Measurements from ENCODE around the gene PLXNB1. TPM values are rescaled to one million over a fixed set of nuclear protein-coding genes. Genes with fewer than 3 reads are reported as not detected.

Gene PLXNB1
- total RNA-seq, 4 donors from 2014 or later: 150 to 455 (median 312) TPM

- Histone ChIP-seq H3K4me1 (no peaks in the 10 kb centered on the region), H3K4me3 (no peak overlapping the region), H3K27ac (no peak overlapping the region), H3K36me3 (no peaks in the 10 kb centered on the region), H3K27me3 (no peaks in the 10 kb centered on the region), H3K9me3 (no peaks in the 10 kb centered on the region)
- no peak for DNase-seq
- no peak for TF ChIP-seq POLR2A (IDR thresholded peaks at IDR 0.05)
- TF ChIP-seq, protein P1, sequence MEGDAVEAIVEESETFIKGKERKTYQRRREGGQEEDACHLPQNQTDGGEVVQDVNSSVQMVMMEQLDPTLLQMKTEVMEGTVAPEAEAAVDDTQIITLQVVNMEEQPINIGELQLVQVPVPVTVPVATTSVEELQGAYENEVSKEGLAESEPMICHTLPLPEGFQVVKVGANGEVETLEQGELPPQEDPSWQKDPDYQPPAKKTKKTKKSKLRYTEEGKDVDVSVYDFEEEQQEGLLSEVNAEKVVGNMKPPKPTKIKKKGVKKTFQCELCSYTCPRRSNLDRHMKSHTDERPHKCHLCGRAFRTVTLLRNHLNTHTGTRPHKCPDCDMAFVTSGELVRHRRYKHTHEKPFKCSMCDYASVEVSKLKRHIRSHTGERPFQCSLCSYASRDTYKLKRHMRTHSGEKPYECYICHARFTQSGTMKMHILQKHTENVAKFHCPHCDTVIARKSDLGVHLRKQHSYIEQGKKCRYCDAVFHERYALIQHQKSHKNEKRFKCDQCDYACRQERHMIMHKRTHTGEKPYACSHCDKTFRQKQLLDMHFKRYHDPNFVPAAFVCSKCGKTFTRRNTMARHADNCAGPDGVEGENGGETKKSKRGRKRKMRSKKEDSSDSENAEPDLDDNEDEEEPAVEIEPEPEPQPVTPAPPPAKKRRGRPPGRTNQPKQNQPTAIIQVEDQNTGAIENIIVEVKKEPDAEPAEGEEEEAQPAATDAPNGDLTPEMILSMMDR (IDR thresholded peaks at IDR 0.05): no peak
Measured at GRCh38 chr3:48370333-48370713, 59.6 kb downstream of the PLXNB1 start.

DNA sequence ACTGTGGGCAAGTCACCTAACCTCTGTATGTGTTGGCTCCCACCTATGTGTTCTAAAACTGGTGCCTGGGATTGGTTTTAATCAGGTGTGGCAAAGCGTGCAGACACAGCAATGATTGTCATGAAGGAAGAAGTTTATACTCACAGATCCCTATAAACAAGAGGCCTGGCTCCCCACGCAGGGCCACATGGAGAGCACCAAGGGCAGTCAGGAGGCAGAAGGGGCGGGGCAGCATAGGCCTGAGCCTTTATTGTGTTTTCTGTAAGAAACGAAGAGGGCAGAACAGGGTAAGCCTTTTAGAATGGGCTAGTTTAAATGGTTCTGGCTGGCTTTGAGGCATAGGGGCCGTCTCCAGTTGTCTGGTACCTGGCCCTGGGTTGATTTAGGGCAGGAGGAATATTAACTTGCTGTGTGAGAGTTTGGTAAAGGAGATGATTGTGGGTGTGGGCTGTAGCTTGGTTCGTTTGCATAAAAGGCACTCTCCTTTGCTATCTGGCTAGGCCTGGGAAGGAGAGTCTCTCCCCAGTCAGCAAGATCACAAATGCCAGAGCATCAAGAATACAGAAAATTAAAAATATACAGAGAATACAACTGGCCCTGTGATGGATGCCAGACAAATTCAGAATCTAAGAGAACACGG lies 60.1 kb downstream of the PLXNB1 start:
- Histone ChIP-seq H3K9me3 (no peaks in the 10 kb centered on the region), H3K36me3 (no peaks in the 10 kb centered on the region), H3K27me3 (no peaks in the 10 kb centered on the region), H3K4me1 (no peaks in the 10 kb centered on the region), H3K4me3 (no peak overlapping the region), H3K27ac (no peak overlapping the region)
- DNase-seq: no peak
- TF ChIP-seq, protein P1 (IDR thresholded peaks at IDR 0.05): no peak
- no peak for TF ChIP-seq POLR2A (IDR thresholded peaks at IDR 0.05)

GRCh38 chr3:48367201-48367600 lies 62.7 kb downstream of the PLXNB1 start:
- no peak overlapping the region for H3K27ac ChIP-seq
- H3K9me3 ChIP-seq: no peaks in the 10 kb centered on the region
- no peaks in the 10 kb centered on the region for H3K4me1 ChIP-seq
- no peak for DNase-seq
- TF ChIP-seq, protein P1 (IDR thresholded peaks at IDR 0.05): no peak
- TF ChIP-seq POLR2A (IDR thresholded peaks at IDR 0.05): no peak
- no peak overlapping the region for H3K4me3 ChIP-seq
- H3K36me3 ChIP-seq: no peaks in the 10 kb centered on the region
- no peaks in the 10 kb centered on the region for H3K27me3 ChIP-seq

GRCh38 chr3:48364840-48365239 lies 65.0 kb downstream of the PLXNB1 start:
- H3K9me3 ChIP-seq: no peaks in the 10 kb centered on the region
- H3K27me3 ChIP-seq: no peaks in the 10 kb centered on the region
- no peak for DNase-seq
- no peak overlapping the region for H3K27ac ChIP-seq
- no peaks in the 10 kb centered on the region for H3K36me3 ChIP-seq
- H3K4me1 ChIP-seq: no peaks in the 10 kb centered on the region
- H3K4me3 ChIP-seq: no peak overlapping the region
- TF ChIP-seq, protein P1 (IDR thresholded peaks at IDR 0.05): no peak
- no peak for TF ChIP-seq POLR2A (IDR thresholded peaks at IDR 0.05)

DNA sequence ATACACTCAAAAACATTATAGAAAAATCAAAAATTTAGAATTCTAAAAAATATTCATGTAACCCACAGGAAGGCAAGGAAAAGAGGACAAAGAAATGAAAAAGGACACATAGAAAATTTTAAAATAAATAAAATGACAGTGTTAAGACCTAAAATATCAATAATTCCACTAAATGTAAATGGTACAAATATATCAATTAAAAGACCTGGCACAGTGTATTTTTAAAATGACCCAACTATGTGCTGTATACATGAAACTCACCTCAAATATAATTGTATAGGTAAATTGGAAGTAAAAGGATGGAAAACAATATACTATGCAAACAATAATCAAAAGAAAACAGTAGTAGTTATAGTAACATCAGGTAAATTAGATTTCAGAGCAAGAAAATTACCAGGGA lies 68.0 kb downstream of the PLXNB1 start:
- DNase-seq: no peak
- Histone ChIP-seq H3K4me3 (no peak overlapping the region), H3K27me3 (no peaks in the 10 kb centered on the region), H3K27ac (no peak overlapping the region), H3K36me3 (no peaks in the 10 kb centered on the region), H3K9me3 (peaks cover 0 to 7% (median 0%) of the 10 kb centered on the region in 4 donors), H3K4me1 (no peaks in the 10 kb centered on the region)
- no peak for TF ChIP-seq POLR2A (IDR thresholded peaks at IDR 0.05)
- TF ChIP-seq, protein P1 (IDR thresholded peaks at IDR 0.05): no peak

GRCh38 chr3:48356419-48356818 lies 73.5 kb downstream of the PLXNB1 start:
- Histone ChIP-seq H3K27ac (no peak overlapping the region), H3K4me3 (no peak overlapping the region), H3K9me3 (peaks cover 0 to 7% (median 0%) of the 10 kb centered on the region in 4 donors), H3K27me3 (no peaks in the 10 kb centered on the region), H3K4me1 (no peaks in the 10 kb centered on the region), H3K36me3 (no peaks in the 10 kb centered on the region)
- DNase-seq: no peak
- TF ChIP-seq, protein P1 (IDR thresholded peaks at IDR 0.05): no peak
- no peak for TF ChIP-seq POLR2A (IDR thresholded peaks at IDR 0.05)
